T-cell (primary cell): ENCODE measurements around the gene COA1. TPM values are rescaled to one million over a fixed set of nuclear protein-coding genes. Genes with fewer than 3 reads are reported as not detected.
A peak's percentile ranks its signal among the peaks of the same experiment; 100 is the strongest.

ENCODE experiments used
- ATAC-seq, 4 experiments: fragments of 200-7000 bp in 3 of 4; fragments of 150-1000 bp in 1 of 4; cut with Tn5 transposase; replicated peaks in 1 of 4; 1 replicate in 3 of 4; 2 replicates in 1 of 4; pipeline ENCODE4 v1.10.0; 2021; ENCODE audit warnings: moderate library complexity in 3 of 4, mild to moderate bottlenecking in 2 of 4, moderate number of reproducible peaks in 1 of 4
- CTCF ChIA-PET, 2 donors: fragments of 300-600 bp; sonication (Branson Sonifier 250); formaldehyde crosslinking; loops; one replicate each; lab custom pipeline; 2022; ENCODE audit warnings: antibody characterized with exemption in 2 of 2; lab: Charles Lee
- POLR2A ChIA-PET, 2 donors: fragments of 300-600 bp; sonication (Branson Sonifier 250); formaldehyde crosslinking; loops; one replicate each; lab custom pipeline; 2022; ENCODE audit warnings: antibody characterized with exemption in 2 of 2; lab: Charles Lee
- DNase-seq, 35 experiments: peaks; one replicate each; pipeline versions ENCODE4 v3.0.0 to v3.0.0-alpha.2; 2013 to 2023
- H3K27ac ChIP-seq: one replicate; pipeline ENCODE4 v1.5.1; 2013; ENCODE audit warnings: low read length
- H3K27me3 ChIP-seq, 2 experiments: replicated peaks in 1 of 2; 1 replicate in 1 of 2; 2 replicates in 1 of 2; pipeline versions ENCODE4 v1.6.1 to v1.7.0; 2013; ENCODE audit warnings: low read length in 1 of 2, mixed read lengths in 1 of 2; ENCODE audit not compliant: control insufficient read depth in 2 of 2, insufficient read depth in 2 of 2; ENCODE audit errors: extremely low read depth in 1 of 2
- H3K36me3 ChIP-seq, 2 donors: 1 replicate in 1 of 2; 2 replicates in 1 of 2; pipeline versions ENCODE4 v1.6.1 to v1.7.0; 2013; ENCODE audit warnings: low read length in 1 of 2; ENCODE audit not compliant: control insufficient read depth in 2 of 2, insufficient read depth in 1 of 2; ENCODE audit errors: extremely low read depth in 1 of 2
- H3K4me1 ChIP-seq, 2 experiments: 1 replicate in 1 of 2; 2 replicates in 1 of 2; pipeline versions ENCODE4 v1.6.1 to v1.7.0; 2013; ENCODE audit warnings: low read length in 2 of 2, mixed read lengths in 1 of 2; ENCODE audit not compliant: insufficient read depth in 2 of 2, control insufficient read depth in 1 of 2; ENCODE audit errors: extremely low read depth in 1 of 2
- H3K4me3 ChIP-seq, 2 donors: 1 replicate in 1 of 2; 2 replicates in 1 of 2; pipeline versions ENCODE4 v1.5.1 to v1.7.0; 2013; ENCODE audit warnings: mild to moderate bottlenecking in 2 of 2, low read length in 1 of 2, moderate library complexity in 1 of 2; ENCODE audit not compliant: control insufficient read depth in 1 of 2; ENCODE audit errors: extremely low read depth in 1 of 2
- H3K9me3 ChIP-seq: 2 replicates; pipeline ENCODE4 v1.7.0; 2013
- H3K27ac Mint-ChIP-seq, 2 donors: one replicate each; pipeline ENCODE4 v1.8.0; 2020 to 2021; ENCODE audit warnings: mild to moderate bottlenecking in 2 of 2, mixed read lengths in 2 of 2
- H3K27me3 Mint-ChIP-seq, 2 donors: one replicate each; pipeline ENCODE4 v1.8.0; 2021 to 2022; ENCODE audit warnings: mixed read lengths in 2 of 2
- H3K36me3 Mint-ChIP-seq: one replicate; pipeline ENCODE4 v1.8.0; 2021; ENCODE audit warnings: mixed read lengths
- H3K4me1 Mint-ChIP-seq, 3 donors: one replicate each; pipeline ENCODE4 v1.8.0; 2020 to 2022; ENCODE audit warnings: mixed read lengths in 3 of 3, mild to moderate bottlenecking in 1 of 3
- H3K4me3 Mint-ChIP-seq, 3 donors: one replicate each; pipeline ENCODE4 v1.8.0; 2020 to 2022; ENCODE audit warnings: mild to moderate bottlenecking in 3 of 3, mixed read lengths in 3 of 3, moderate library complexity in 3 of 3
- H3K9me3 Mint-ChIP-seq, 3 donors: one replicate each; pipeline ENCODE4 v1.8.0; 2020 to 2022; ENCODE audit warnings: mixed read lengths in 3 of 3
- whole genome bisulfite sequencing: methylation state at CpG from one replicate; pipeline ENCODE4 v1.1.5; 2013; ENCODE audit warnings: missing lambda C conversion rate; ENCODE audit not compliant: insufficient coverage; 5-methylcytosine and 5-hydroxymethylcytosine counted together
- total RNA-seq, 35 experiments: library from RNA in 6 of 35; stranded (reverse) in 6 of 35; fragments of 120-200 nt in 1 of 35; gene quantifications; one replicate each; pipeline versions ENCODE4 v1.2.1 to v1.2.4 and lab custom pipeline; 2013 to 2026

The COA1 gene
- total RNA-seq, 5 donors from 2014 or later (not counting 1 experiment from before 2014, with no cell fraction given): 49.6 to 92.1 (median 67.8) TPM

GRCh38 chr7:43760861-43761260, 31.5 kb upstream of the COA1 start:
- DNase-seq (no peak), ATAC-seq (no peak)
- Mint-ChIP-seq H3K27ac (no peak overlapping the region), H3K4me1 (peaks cover 46 to 63% (median 55%) of the 10 kb centered on the region in 3 donors), H3K36me3 (no peaks in the 10 kb centered on the region), H3K9me3 (no peaks in the 10 kb centered on the region), H3K4me3 (peak overlapping the region in 1 of 3 donors; percentile 15), H3K27me3 (no peaks in the 10 kb centered on the region)
- WGBS: no CpG with 5 or more reads among the region's 5 CpGs
- peaks cover 2 to 14% of the 10 kb centered on the region in 2 experiments for H3K4me1 ChIP-seq
- no peaks in the 10 kb centered on the region for H3K36me3 ChIP-seq
- no peak overlapping the region for H3K4me3 ChIP-seq
- ChIA-PET CTCF (interaction anchor here (0.7 to 1.4 kb wide), 2 partner anchors 112 to 178 kb away, joined by 7 to 12 read pairs; partner anchors contain the start of gene STK17A (in 1 of the 2)), POLR2A (interaction anchor here in 1 of 2 donors (0.6 kb wide), 1 partner anchor 41 kb away, joined by 3 read pairs; no protein-coding TSS in a partner anchor)
- H3K27me3 ChIP-seq: no peaks in the 10 kb centered on the region
- no peak overlapping the region for H3K27ac ChIP-seq
- no peaks in the 10 kb centered on the region for H3K9me3 ChIP-seq

- Mint-ChIP-seq H3K4me3 (peak overlapping the region; percentile 76 to 87 (median 84)), H3K27ac (peak overlapping the region; percentile 71 to 82), H3K27me3 (no peaks in the 10 kb centered on the region), H3K9me3 (no peaks in the 10 kb centered on the region), H3K4me1 (peaks cover 36 to 52% (median 46%) of the 10 kb centered on the region in 3 donors), H3K36me3 (no peaks in the 10 kb centered on the region)
- H3K27me3 ChIP-seq: no peaks in the 10 kb centered on the region
- H3K9me3 ChIP-seq: no peaks in the 10 kb centered on the region
- no peaks in the 10 kb centered on the region for H3K36me3 ChIP-seq
- H3K4me3 ChIP-seq: peak overlapping the region; percentile 60 to 73
- H3K27ac ChIP-seq: peak overlapping the region; percentile 40
- under 1% methylated on average over 42 of the region's 56 CpGs for WGBS
- CTCF ChIA-PET: interaction anchor here (0.6 to 1.0 kb wide), 7 partner anchors 9 to 177 kb away, joined by 3 to 9 read pairs (median 3); partner anchors contain the start of gene STK17A (in 2 of the 2)
- POLR2A ChIA-PET: interaction anchor here in 1 of 2 donors (0.6 to 1.8 kb wide), 3 partner anchors 69 to 827 kb away, joined by 4 to 9 read pairs (median 8); partner anchors contain the start of genes MRPL32, PSMA2 and STK17A
- peaks cover 2 to 8% of the 10 kb centered on the region in 2 experiments for H3K4me1 ChIP-seq
- ATAC-seq (peak; percentile 66 to 76 (median 68)), DNase-seq (peak in 34 of 35 experiments; percentile 11 to 66 (median 42))
Measured at GRCh38 chr7:43758822-43759683, 29.7 kb upstream of the COA1 start.

GRCh38 chr7:43758029-43758821, 28.9 kb upstream of the COA1 start, which contains the start of gene BLVRA:
Gene BLVRA (plus strand): TSS chr7:43758680. CDS start chr7:43771159, 12,479 bp downstream.
- no peaks in the 10 kb centered on the region for H3K27me3 Mint-ChIP-seq
- Histone ChIP-seq H3K4me1 (peaks cover 2 to 8% of the 10 kb centered on the region in 2 experiments), H3K9me3 (no peaks in the 10 kb centered on the region), H3K27me3 (no peaks in the 10 kb centered on the region), H3K27ac (peak within 1 kb of the TSS; percentile 40), H3K4me3 (peak within 1 kb of the TSS; percentile 60 to 73), H3K36me3 (no peaks in the 10 kb centered on the region)
- H3K4me1 Mint-ChIP-seq: peaks cover 29 to 49% (median 38%) of the 10 kb centered on the region in 3 donors
- H3K9me3 Mint-ChIP-seq: no peaks in the 10 kb centered on the region
- CTCF ChIA-PET: interaction anchor here (0.7 to 1.1 kb wide), 4 partner anchors 10 to 176 kb away, joined by 3 read pairs; partner anchors contain the start of gene STK17A (in 2 of the 2)
- H3K36me3 Mint-ChIP-seq: no peaks in the 10 kb centered on the region
- H3K4me3 Mint-ChIP-seq: peak within 1 kb of the TSS; percentile 76 to 87 (median 84)
- 2% methylated on average over 47 of the region's 67 CpGs for WGBS
- POLR2A ChIA-PET: interaction anchor here (0.6 to 1.8 kb wide), 4 partner anchors 70 to 826 kb away, joined by 4 to 9 read pairs (median 6); partner anchors contain the start of genes MRPL32 (in 1 of the 2), PSMA2 (in 1 of the 2) and STK17A (in 1 of the 2)
- DNase-seq: peak; percentile 25 to 72 (median 53)
- peak within 1 kb of the TSS; percentile 71 to 82 for H3K27ac Mint-ChIP-seq
- ATAC-seq: peak; percentile 85 to 89 (median 88)

- WGBS: 100% methylated on average over 1 of the region's 2 CpGs
- Histone ChIP-seq H3K27ac (no peak overlapping the region), H3K4me1 (peaks cover 2 to 8% of the 10 kb centered on the region in 2 experiments), H3K4me3 (no peak overlapping the region), H3K36me3 (no peaks in the 10 kb centered on the region), H3K9me3 (no peaks in the 10 kb centered on the region), H3K27me3 (no peaks in the 10 kb centered on the region)
- Mint-ChIP-seq H3K27ac (peak overlapping the region; percentile 18 to 24), H3K4me3 (peak overlapping the region; percentile 72 to 76 (median 75)), H3K9me3 (no peaks in the 10 kb centered on the region), H3K27me3 (no peaks in the 10 kb centered on the region), H3K36me3 (no peaks in the 10 kb centered on the region), H3K4me1 (peaks cover 24 to 42% (median 33%) of the 10 kb centered on the region in 3 donors)
- ChIA-PET CTCF (interaction anchor here (1.0 to 1.2 kb wide), 3 partner anchors 81 to 175 kb away, joined by 3 to 7 read pairs (median 4); partner anchors contain the start of gene STK17A (in 1 of the 2)), POLR2A (interaction anchor here (0.6 to 1.6 kb wide), 2 partner anchors 172 to 174 kb away, joined by 4 to 9 read pairs; partner anchors contain the start of gene STK17A (in 1 of the 2))
- ATAC-seq: no peak
- DNase-seq: no peak
Measured at GRCh38 chr7:43757073-43757720, 27.9 kb upstream of the COA1 start.

- Histone ChIP-seq H3K36me3 (no peaks in the 10 kb centered on the region), H3K27ac (no peak overlapping the region), H3K9me3 (no peaks in the 10 kb centered on the region), H3K27me3 (no peaks in the 10 kb centered on the region), H3K4me1 (peaks cover 2 to 8% of the 10 kb centered on the region in 2 experiments), H3K4me3 (no peak overlapping the region)
- Mint-ChIP-seq H3K4me3 (peak overlapping the region; percentile 72 to 76 (median 75)), H3K36me3 (no peaks in the 10 kb centered on the region), H3K27ac (peak overlapping the region in 1 of 2 donors; percentile 18), H3K9me3 (no peaks in the 10 kb centered on the region), H3K27me3 (no peaks in the 10 kb centered on the region), H3K4me1 (peaks cover 21 to 35% (median 27%) of the 10 kb centered on the region in 3 donors)
- ATAC-seq (no peak), DNase-seq (no peak)
- POLR2A ChIA-PET: interaction anchor here in 1 of 2 donors (0.6 kb wide), 1 partner anchor 14 kb away, joined by 3 read pairs; no protein-coding TSS in a partner anchor
- WGBS: no CpG with 5 or more reads among the region's 1 CpG
- CTCF ChIA-PET: interaction anchor here (1.0 to 1.2 kb wide), 2 partner anchors 82 to 174 kb away, joined by 4 to 7 read pairs; partner anchors contain the start of gene STK17A (in 1 of the 2)
Measured at GRCh38 chr7:43756368-43757072, 27.2 kb upstream of the COA1 start.
